T-cell (primary cell): Measurements from ENCODE around the gene ITPRIP. TPM values are rescaled to one million over a fixed set of nuclear protein-coding genes. Genes with fewer than 3 reads are reported as not detected.
A peak's percentile ranks its signal among the peaks of the same experiment; 100 is the strongest.

Experiments
- ATAC-seq, 4 experiments: fragments of 200-7000 bp in 3 of 4; fragments of 150-1000 bp in 1 of 4; cut with Tn5 transposase; replicated peaks in 1 of 4; 1 replicate in 3 of 4; 2 replicates in 1 of 4; pipeline ENCODE4 v1.10.0; 2021; ENCODE audit warnings: moderate library complexity in 3 of 4, mild to moderate bottlenecking in 2 of 4, moderate number of reproducible peaks in 1 of 4
- CTCF ChIA-PET, 2 donors: fragments of 300-600 bp; sonication (Branson Sonifier 250); formaldehyde crosslinking; loops; one replicate each; lab custom pipeline; 2022; ENCODE audit warnings: antibody characterized with exemption in 2 of 2; lab: Charles Lee
- POLR2A ChIA-PET, 2 donors: fragments of 300-600 bp; sonication (Branson Sonifier 250); formaldehyde crosslinking; loops; one replicate each; lab custom pipeline; 2022; ENCODE audit warnings: antibody characterized with exemption in 2 of 2; lab: Charles Lee
- DNase-seq, 35 experiments: peaks; one replicate each; pipeline versions ENCODE4 v3.0.0 to v3.0.0-alpha.2; 2013 to 2023
- H3K27ac ChIP-seq: one replicate; pipeline ENCODE4 v1.5.1; 2013; ENCODE audit warnings: low read length
- H3K27me3 ChIP-seq, 2 experiments: replicated peaks in 1 of 2; 1 replicate in 1 of 2; 2 replicates in 1 of 2; pipeline versions ENCODE4 v1.6.1 to v1.7.0; 2013; ENCODE audit warnings: low read length in 1 of 2, mixed read lengths in 1 of 2; ENCODE audit not compliant: control insufficient read depth in 2 of 2, insufficient read depth in 2 of 2; ENCODE audit errors: extremely low read depth in 1 of 2
- H3K36me3 ChIP-seq, 2 donors: 1 replicate in 1 of 2; 2 replicates in 1 of 2; pipeline versions ENCODE4 v1.6.1 to v1.7.0; 2013; ENCODE audit warnings: low read length in 1 of 2; ENCODE audit not compliant: control insufficient read depth in 2 of 2, insufficient read depth in 1 of 2; ENCODE audit errors: extremely low read depth in 1 of 2
- H3K4me1 ChIP-seq, 2 experiments: 1 replicate in 1 of 2; 2 replicates in 1 of 2; pipeline versions ENCODE4 v1.6.1 to v1.7.0; 2013; ENCODE audit warnings: low read length in 2 of 2, mixed read lengths in 1 of 2; ENCODE audit not compliant: insufficient read depth in 2 of 2, control insufficient read depth in 1 of 2; ENCODE audit errors: extremely low read depth in 1 of 2
- H3K4me3 ChIP-seq, 2 donors: 1 replicate in 1 of 2; 2 replicates in 1 of 2; pipeline versions ENCODE4 v1.5.1 to v1.7.0; 2013; ENCODE audit warnings: mild to moderate bottlenecking in 2 of 2, low read length in 1 of 2, moderate library complexity in 1 of 2; ENCODE audit not compliant: control insufficient read depth in 1 of 2; ENCODE audit errors: extremely low read depth in 1 of 2
- H3K9me3 ChIP-seq: 2 replicates; pipeline ENCODE4 v1.7.0; 2013
- H3K27ac Mint-ChIP-seq, 2 donors: one replicate each; pipeline ENCODE4 v1.8.0; 2020 to 2021; ENCODE audit warnings: mild to moderate bottlenecking in 2 of 2, mixed read lengths in 2 of 2
- H3K27me3 Mint-ChIP-seq, 2 donors: one replicate each; pipeline ENCODE4 v1.8.0; 2021 to 2022; ENCODE audit warnings: mixed read lengths in 2 of 2
- H3K36me3 Mint-ChIP-seq: one replicate; pipeline ENCODE4 v1.8.0; 2021; ENCODE audit warnings: mixed read lengths
- H3K4me1 Mint-ChIP-seq, 3 donors: one replicate each; pipeline ENCODE4 v1.8.0; 2020 to 2022; ENCODE audit warnings: mixed read lengths in 3 of 3, mild to moderate bottlenecking in 1 of 3
- H3K4me3 Mint-ChIP-seq, 3 donors: one replicate each; pipeline ENCODE4 v1.8.0; 2020 to 2022; ENCODE audit warnings: mild to moderate bottlenecking in 3 of 3, mixed read lengths in 3 of 3, moderate library complexity in 3 of 3
- H3K9me3 Mint-ChIP-seq, 3 donors: one replicate each; pipeline ENCODE4 v1.8.0; 2020 to 2022; ENCODE audit warnings: mixed read lengths in 3 of 3
- WGBS: methylation state at CpG from one replicate; pipeline ENCODE4 v1.1.5; 2013; ENCODE audit warnings: missing lambda C conversion rate; ENCODE audit not compliant: insufficient coverage; 5-methylcytosine and 5-hydroxymethylcytosine counted together
- total RNA-seq, 35 experiments: library from RNA in 6 of 35; stranded (reverse) in 6 of 35; fragments of 120-200 nt in 1 of 35; gene quantifications; one replicate each; pipeline versions ENCODE4 v1.2.1 to v1.2.4 and lab custom pipeline; 2013 to 2026

Gene ITPRIP
- total RNA-seq, 5 donors from 2014 or later (not counting 1 experiment from before 2014, with no cell fraction given), result 16.9 to 98.5 (median 25.0) TPM

- peaks cover 30 to 37% of the 10 kb centered on the region in 2 donors for H3K27me3 Mint-ChIP-seq
- H3K36me3 Mint-ChIP-seq, result no peaks in the 10 kb centered on the region
- H3K4me1 ChIP-seq, result no peaks in the 10 kb centered on the region
- H3K9me3 ChIP-seq, result no peaks in the 10 kb centered on the region
- 100% methylated on average over 1 of the region's 6 CpGs for WGBS
- CTCF ChIA-PET, result no interaction called here
- H3K4me3 Mint-ChIP-seq, result no peak overlapping the region
- no peaks in the 10 kb centered on the region for H3K4me1 Mint-ChIP-seq
- no peaks in the 10 kb centered on the region for H3K9me3 Mint-ChIP-seq
- POLR2A ChIA-PET, result no interaction called here
- H3K27ac ChIP-seq, result no peak overlapping the region
- H3K27me3 ChIP-seq, result peaks cover 0 to 15% of the 10 kb centered on the region in 2 experiments
- DNase-seq (no peak), ATAC-seq (no peak)
- no peaks in the 10 kb centered on the region for H3K36me3 ChIP-seq
- H3K4me3 ChIP-seq, result no peak overlapping the region
- no peak overlapping the region for H3K27ac Mint-ChIP-seq
These were observed 33.5 kb upstream of the ITPRIP start for GRCh38 chr10:104371753-104372152.

DNA sequence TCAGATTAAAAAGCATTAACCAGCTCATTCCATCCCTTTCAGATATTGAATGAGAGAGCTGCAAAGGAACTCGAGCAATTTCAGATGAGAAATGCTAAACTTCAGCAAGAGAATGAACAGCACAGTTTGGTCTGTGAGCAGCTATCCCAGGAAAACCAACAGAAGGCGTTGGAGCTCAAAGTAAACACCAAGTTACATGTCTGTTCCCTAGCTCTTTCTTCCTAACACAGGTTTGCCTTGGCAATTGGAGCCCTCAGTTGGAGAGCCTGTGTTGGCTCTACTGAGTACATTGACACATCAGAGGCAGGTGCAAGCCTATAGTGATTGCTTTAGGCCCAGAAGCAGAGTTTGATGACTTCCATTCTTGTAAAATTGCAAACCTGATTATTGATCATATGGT is 30.1 kb upstream of the ITPRIP start:
- peaks cover 20 to 35% of the 10 kb centered on the region in 2 donors for H3K27me3 Mint-ChIP-seq

DNA sequence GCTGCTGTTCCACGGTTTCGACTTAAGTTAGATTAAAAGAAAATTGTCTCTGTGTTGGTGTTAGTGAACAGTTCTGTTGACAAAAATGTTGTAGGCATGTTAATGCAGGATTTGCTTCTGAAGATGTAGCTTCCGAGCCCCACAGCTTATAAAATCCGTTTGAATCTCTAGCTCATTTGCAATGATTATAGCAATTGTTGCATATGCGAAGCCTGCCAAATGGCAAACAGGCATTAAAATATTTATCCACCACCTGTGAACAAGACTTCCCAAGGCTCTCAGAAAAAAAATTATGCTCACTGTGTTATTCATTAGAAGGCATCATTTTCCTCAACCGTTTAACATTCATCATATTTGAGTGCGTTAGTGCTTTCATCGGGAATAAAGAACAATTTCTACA is 29.6 kb upstream of the ITPRIP start:
- CTCF ChIA-PET, result no interaction called here
- WGBS, result 73% methylated on average over 3 of the region's 8 CpGs
- no peak for ATAC-seq

More for the DNA sequence above, 30.1 kb upstream of the ITPRIP start:
- H3K27me3 ChIP-seq, result peaks cover 2 to 11% of the 10 kb centered on the region in 2 experiments
- H3K36me3 Mint-ChIP-seq, result no peaks in the 10 kb centered on the region
- no peaks in the 10 kb centered on the region for H3K9me3 Mint-ChIP-seq
- CTCF ChIA-PET, result no interaction called here
- no peaks in the 10 kb centered on the region for H3K9me3 ChIP-seq
- DNase-seq (no peak), ATAC-seq (no peak)
- no peaks in the 10 kb centered on the region for H3K4me1 Mint-ChIP-seq
- H3K4me1 ChIP-seq, result no peaks in the 10 kb centered on the region
- H3K27ac Mint-ChIP-seq, result no peak overlapping the region
- H3K27ac ChIP-seq, result no peak overlapping the region
- POLR2A ChIA-PET, result interaction anchor here in 1 of 2 donors (0.7 kb wide), 1 partner anchor 89 kb away, joined by 4 read pairs; no protein-coding TSS in a partner anchor
- H3K4me3 ChIP-seq, result no peak overlapping the region
- no peaks in the 10 kb centered on the region for H3K36me3 ChIP-seq
- 29% methylated on average over 2 of the region's 2 CpGs for WGBS
- H3K4me3 Mint-ChIP-seq, result no peak overlapping the region

DNA sequence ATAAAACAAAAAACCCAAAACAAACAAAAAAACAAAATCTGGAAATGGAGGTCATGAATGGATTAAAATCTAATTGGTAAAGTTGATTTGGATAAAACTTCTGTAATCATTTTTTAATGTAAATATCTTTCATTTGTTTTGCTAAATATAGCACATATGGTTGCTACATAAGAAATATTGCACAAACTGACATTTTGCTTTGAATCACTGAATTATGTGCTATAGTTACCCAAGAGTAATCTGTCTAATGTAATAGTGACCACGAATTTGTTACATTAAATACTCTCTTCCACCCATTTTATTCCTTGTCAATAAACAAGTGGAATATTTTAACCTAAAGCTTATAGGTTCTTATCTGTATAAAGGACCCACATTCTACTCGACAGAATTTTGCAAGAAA is 21.5 kb upstream of the ITPRIP start:
- no peaks in the 10 kb centered on the region for H3K4me1 Mint-ChIP-seq
- WGBS, result no CpG with 5 or more reads among the region's 2 CpGs

More for the DNA sequence above, 29.6 kb upstream of the ITPRIP start:
- POLR2A ChIA-PET, result interaction anchor here in 1 of 2 donors (0.7 kb wide), 1 partner anchor 89 kb away, joined by 4 read pairs; no protein-coding TSS in a partner anchor
- peaks cover under 1% of the 10 kb centered on the region for H3K36me3 Mint-ChIP-seq
- no peaks in the 10 kb centered on the region for H3K9me3 Mint-ChIP-seq
- H3K4me3 Mint-ChIP-seq, result no peak overlapping the region
- peaks cover 19 to 39% of the 10 kb centered on the region in 2 donors for H3K27me3 Mint-ChIP-seq
- no peak overlapping the region for H3K27ac Mint-ChIP-seq
- H3K36me3 ChIP-seq, result no peaks in the 10 kb centered on the region
- no peaks in the 10 kb centered on the region for H3K4me1 ChIP-seq
- H3K27ac ChIP-seq, result no peak overlapping the region
- H3K4me3 ChIP-seq, result no peak overlapping the region
- no peaks in the 10 kb centered on the region for H3K9me3 ChIP-seq
- DNase-seq, result no peak
- no peaks in the 10 kb centered on the region for H3K4me1 Mint-ChIP-seq
- H3K27me3 ChIP-seq, result peaks cover 2 to 8% of the 10 kb centered on the region in 2 experiments

DNA sequence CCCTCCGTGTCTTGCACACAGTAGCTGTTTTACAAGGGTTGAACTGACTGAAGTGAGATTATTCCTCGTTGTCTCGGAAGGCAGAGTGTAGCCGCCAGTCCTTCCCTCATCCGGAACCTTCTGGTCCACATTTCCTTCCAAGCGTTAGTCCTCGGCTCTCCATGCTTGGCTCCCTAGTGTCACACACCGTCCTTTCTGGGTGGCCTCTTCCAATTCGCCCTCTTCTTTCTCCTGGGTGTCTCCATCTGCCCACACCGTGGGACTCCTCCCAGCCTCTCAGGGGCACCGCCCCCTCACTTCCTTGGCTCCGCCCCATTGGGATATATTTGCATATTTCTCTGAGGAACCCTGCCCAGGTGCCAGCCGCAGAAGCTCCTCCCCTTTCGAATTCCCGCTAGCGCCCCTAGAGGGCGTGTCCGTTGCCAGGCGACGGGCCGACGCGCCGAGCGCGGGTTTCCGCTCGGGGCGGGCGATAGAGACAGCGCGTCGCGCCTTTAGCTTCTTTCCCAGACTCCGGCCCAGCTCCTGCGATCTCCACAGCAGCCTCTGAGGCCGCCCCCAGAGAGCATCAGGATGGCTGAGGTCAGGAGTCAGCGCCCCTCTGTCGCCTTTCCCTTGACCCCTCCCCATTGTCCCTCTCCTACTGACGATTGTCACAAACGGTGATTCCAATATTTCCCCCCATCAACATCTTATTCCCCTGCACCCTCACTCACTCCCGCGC is 15.2 kb upstream of the ITPRIP start, which contains the start of gene CFAP58:
CFAP58 (plus strand) TSS at position 509 of the 724 bp plus-strand sequence; CDS start at position 574, 65 bp downstream.
- peak; percentile 84 to 91 (median 90) for ATAC-seq
- Histone ChIP-seq H3K36me3 (no peaks in the 10 kb centered on the region), H3K27me3 (no peaks in the 10 kb centered on the region), H3K27ac (peak within 1 kb of the TSS; percentile 42), H3K4me3 (peak within 1 kb of the TSS; percentile 46 to 54), H3K9me3 (no peaks in the 10 kb centered on the region), H3K4me1 (peaks cover 14 to 27% of the 10 kb centered on the region in 2 experiments)
- ChIA-PET CTCF (interaction anchor here (0.5 to 6.0 kb wide), 20 partner anchors 12 to 232 kb away, joined by 3 to 167 read pairs (median 5); partner anchors contain the start of genes ITPRIP (in 2 of the 2) and SFR1 (in 1 of the 2)), POLR2A (interaction anchor here in 1 of 2 donors (0.5 kb wide), 1 partner anchor 24 kb away, joined by 3 read pairs; no protein-coding TSS in a partner anchor)
- 3% methylated on average over 43 of the region's 43 CpGs for WGBS
- Mint-ChIP-seq H3K36me3 (no peaks in the 10 kb centered on the region), H3K9me3 (no peaks in the 10 kb centered on the region), H3K4me1 (peaks cover 0 to 6% (median 0%) of the 10 kb centered on the region in 3 donors), H3K27ac (peak within 1 kb of the TSS in 1 of 2 donors; percentile 68), H3K27me3 (no peaks in the 10 kb centered on the region), H3K4me3 (peak within 1 kb of the TSS in 1 of 3 donors; percentile 28)
- DNase-seq, result peak; percentile 74 to 96 (median 83)

More for the DNA sequence above, 21.5 kb upstream of the ITPRIP start:
- H3K27ac Mint-ChIP-seq, result no peak overlapping the region
- Histone ChIP-seq H3K4me3 (no peak overlapping the region), H3K27me3 (no peaks in the 10 kb centered on the region), H3K4me1 (no peaks in the 10 kb centered on the region), H3K27ac (no peak overlapping the region), H3K36me3 (no peaks in the 10 kb centered on the region), H3K9me3 (no peaks in the 10 kb centered on the region)
- ChIA-PET CTCF (interaction anchor here in 1 of 2 donors (0.7 kb wide), 1 partner anchor 352 kb away, joined by 3 read pairs; no protein-coding TSS in a partner anchor), POLR2A (no interaction called here)
- peaks cover 2% of the 10 kb centered on the region for H3K36me3 Mint-ChIP-seq
- peaks cover 2 to 17% of the 10 kb centered on the region in 2 donors for H3K27me3 Mint-ChIP-seq
- no peaks in the 10 kb centered on the region for H3K9me3 Mint-ChIP-seq
- no peak overlapping the region for H3K4me3 Mint-ChIP-seq
- no peak for DNase-seq
- ATAC-seq, result no peak

- H3K4me1 Mint-ChIP-seq, result peaks cover 0 to 11% (median 3%) of the 10 kb centered on the region in 3 donors
- ChIA-PET POLR2A (interaction anchor here (0.5 to 1.9 kb wide), 7 partner anchors 8 to 260 kb away, joined by 3 to 15 read pairs (median 3); partner anchors contain the start of gene ITPRIP (in 1 of the 2)), CTCF (interaction anchor here (0.6 to 6.0 kb wide), 20 partner anchors 11 to 231 kb away, joined by 3 to 167 read pairs (median 8); partner anchors contain the start of genes ITPRIP (in 1 of the 2) and SFR1 (in 1 of the 2))
- no peaks in the 10 kb centered on the region for H3K36me3 ChIP-seq
- peak in 1 of 35 experiments; percentile 11 for DNase-seq
- H3K4me3 ChIP-seq, result peak overlapping the region in 1 of 2 donors; percentile 20
- H3K27ac ChIP-seq, result peak overlapping the region; percentile 42
- no peaks in the 10 kb centered on the region for H3K36me3 Mint-ChIP-seq
- no CpG with 5 or more reads among the region's 1 CpG for WGBS
- no peak for ATAC-seq
- no peaks in the 10 kb centered on the region for H3K27me3 Mint-ChIP-seq
- H3K4me3 Mint-ChIP-seq, result peak overlapping the region in 2 of 3 donors; percentile 19 to 47
- H3K27ac Mint-ChIP-seq, result peak overlapping the region; percentile 59 to 70
- no peaks in the 10 kb centered on the region for H3K9me3 ChIP-seq
- peaks cover 14 to 27% of the 10 kb centered on the region in 2 experiments for H3K4me1 ChIP-seq
- H3K9me3 Mint-ChIP-seq, result no peaks in the 10 kb centered on the region
- no peaks in the 10 kb centered on the region for H3K27me3 ChIP-seq
These were observed 13.7 kb upstream of the ITPRIP start for GRCh38 chr10:104351919-104352318.
